ENCODE results near the gene TNFRSF8. TPM values are rescaled to one million over a fixed set of nuclear protein-coding genes. Genes with fewer than 3 reads are reported as not detected.

The TNFRSF8 gene
- total and polyA plus RNA-seq, 8 donors = 0.11 to 2.8 (median 0.21) TPM

- Histone ChIP-seq H3K36me3 (peaks cover 0 to 35% of the 10 kb centered on the region in 2 donors), H3K4me1 (peaks cover 41 to 93% of the 10 kb centered on the region in 2 donors), H3K27ac (peak overlapping the region; percentile 88 to 94), H3K27me3 (no peaks in the 10 kb centered on the region), H3K4me3 (peak overlapping the region in 1 of 2 donors; percentile 30), H3K9me3 (no peaks in the 10 kb centered on the region)
- intact Hi-C loops (cut with DNase I) = no loop called here
- TF ChIP-seq CTCF (IDR thresholded peaks at IDR 0.05) = no peak
- ATAC-seq (no peak), DNase-seq (no peak)
Measured at GRCh38 chr1:12185036-12185917, 122.2 kb downstream of the TNFRSF8 start.

GRCh38 chr1:12185918-12186678 lies 123.0 kb downstream of the TNFRSF8 start:
- no peak overlapping the region for H3K4me3 ChIP-seq
- intact Hi-C loops (cut with DNase I) = no loop called here
- H3K36me3 ChIP-seq = peaks cover 0 to 35% of the 10 kb centered on the region in 2 donors
- ATAC-seq (no peak), DNase-seq (no peak)
- H3K27ac ChIP-seq = peak overlapping the region; percentile 88 to 94
- peaks cover 34 to 84% of the 10 kb centered on the region in 2 donors for H3K4me1 ChIP-seq
- no peaks in the 10 kb centered on the region for H3K27me3 ChIP-seq
- no peaks in the 10 kb centered on the region for H3K9me3 ChIP-seq
- TF ChIP-seq CTCF (IDR thresholded peaks at IDR 0.05) = no peak

- TF ChIP-seq CTCF (IDR thresholded peaks at IDR 0.05) = no peak
- Histone ChIP-seq H3K9me3 (no peaks in the 10 kb centered on the region), H3K4me3 (no peak overlapping the region), H3K27me3 (no peaks in the 10 kb centered on the region), H3K27ac (peak overlapping the region in 1 of 2 donors; percentile 94), H3K4me1 (peaks cover 34 to 79% of the 10 kb centered on the region in 2 donors), H3K36me3 (peaks cover 0 to 35% of the 10 kb centered on the region in 2 donors)
- DNase-seq = no peak
- intact Hi-C loops (cut with DNase I) = no loop called here
- no peak for ATAC-seq
Measured at GRCh38 chr1:12186679-12186985, 123.5 kb downstream of the TNFRSF8 start.

- TF ChIP-seq CTCF (IDR thresholded peaks at IDR 0.05) = no peak
- no peaks in the 10 kb centered on the region for H3K9me3 ChIP-seq
- DNase-seq (no peak), ATAC-seq (no peak)
- H3K4me1 ChIP-seq = peaks cover 30 to 73% of the 10 kb centered on the region in 2 donors
- H3K27ac ChIP-seq = peak overlapping the region in 1 of 2 donors; percentile 41
- peaks cover 0 to 44% of the 10 kb centered on the region in 2 donors for H3K36me3 ChIP-seq
- no peaks in the 10 kb centered on the region for H3K27me3 ChIP-seq
- intact Hi-C loops (cut with DNase I) = no loop called here
- H3K4me3 ChIP-seq = no peak overlapping the region
Measured at GRCh38 chr1:12188115-12188514, 125.0 kb downstream of the TNFRSF8 start.
